GM23338 (cell line): ENCODE data around the gene CCDC120. TPM values are rescaled to one million over a fixed set of nuclear protein-coding genes. Genes with fewer than 3 reads are reported as not detected.

Experiments
- ATAC-seq: fragments of 200-7000 bp; cut with Tn5 transposase; 3 replicates; pipeline ENCODE4 v1.9.1; 2020
- DNase-seq: peaks from one replicate; pipeline ENCODE4 v3.0.0-alpha.2; 2015; ENCODE audit warnings: low spot score
- H2AFZ ChIP-seq: fragments of 200-600 bp; sonication (generic); 2 replicates; pipeline ENCODE4 v1.8.0; 2016; ENCODE audit warnings: antibody characterized with exemption, mild to moderate bottlenecking, moderate library complexity
- H3F3A ChIP-seq: fragments of 200-600 bp; sonication (generic); replicated peaks from 2 replicates; pipeline ENCODE4 v1.8.0; 2017; ENCODE audit warnings: antibody characterized with exemption, mixed run types, low read depth
- H3K27ac ChIP-seq: fragments of 200-600 bp; sonication (generic); 2 replicates; pipeline ENCODE4 v1.6.1; 2016; ENCODE audit warnings: low read depth
- H3K27me3 ChIP-seq: fragments of 200-600 bp; sonication (generic); 2 replicates; pipeline ENCODE4 v1.8.0; 2016; ENCODE audit warnings: mild to moderate bottlenecking, mixed run types, moderate library complexity; ENCODE audit not compliant: insufficient read depth
- H3K36me3 ChIP-seq: fragments of 200-600 bp; sonication (generic); 2 replicates; pipeline ENCODE4 v1.8.0; 2016; ENCODE audit warnings: mild to moderate bottlenecking; ENCODE audit not compliant: insufficient read depth
- H3K4me1 ChIP-seq: fragments of 200-600 bp; sonication (generic); 2 replicates; pipeline ENCODE4 v1.8.0; 2016; ENCODE audit warnings: mild to moderate bottlenecking, moderate library complexity; ENCODE audit not compliant: insufficient read depth
- H3K4me2 ChIP-seq: fragments of 200-600 bp; sonication (generic); 2 replicates; pipeline ENCODE4 v1.7.1; 2017; ENCODE audit warnings: mixed run types
- H3K4me3 ChIP-seq: fragments of 200-600 bp; sonication (generic); 2 replicates; pipeline ENCODE4 v1.6.1; 2016; ENCODE audit warnings: mixed run types
- H3K79me2 ChIP-seq: fragments of 200-600 bp; sonication (generic); replicated peaks from 2 replicates; pipeline ENCODE4 v1.8.0; 2017; ENCODE audit warnings: mild to moderate bottlenecking; ENCODE audit not compliant: insufficient read depth
- H3K9me2 ChIP-seq: fragments of 200-600 bp; sonication (generic); 2 replicates; pipeline ENCODE4 v1.8.0; 2017; ENCODE audit not compliant: insufficient read depth
- H4K20me1 ChIP-seq: fragments of 200-600 bp; sonication (generic); replicated peaks from 2 replicates; pipeline ENCODE4 v1.8.0; 2017; ENCODE audit warnings: mild to moderate bottlenecking; ENCODE audit not compliant: insufficient read depth
- H3K27ac Mint-ChIP-seq: 2 replicates; pipeline ENCODE4 v1.8.0; 2020; ENCODE audit warnings: inconsistent platforms, mild to moderate bottlenecking, moderate library complexity, mixed read lengths
- H3K27me3 Mint-ChIP-seq: 3 replicates; pipeline ENCODE4 v1.8.0; 2022; ENCODE audit warnings: low read depth, mild to moderate bottlenecking, moderate library complexity, mixed read lengths, inconsistent platforms; ENCODE audit not compliant: insufficient read depth, poor library complexity
- H3K36me3 Mint-ChIP-seq: 3 replicates; pipeline ENCODE4 v1.8.0; 2021; ENCODE audit warnings: low read depth, mild to moderate bottlenecking, inconsistent platforms, moderate library complexity, mixed read lengths
- H3K4me1 Mint-ChIP-seq: 3 replicates; pipeline ENCODE4 v1.8.0; 2020; ENCODE audit warnings: mild to moderate bottlenecking, inconsistent platforms, mixed read lengths
- H3K4me3 Mint-ChIP-seq: 3 replicates; pipeline ENCODE4 v1.8.0; 2021; ENCODE audit warnings: moderate library complexity, mild to moderate bottlenecking, inconsistent platforms, mixed read lengths
- H3K9me3 Mint-ChIP-seq: 3 replicates; pipeline ENCODE4 v1.8.0; 2020; ENCODE audit warnings: moderate library complexity, mild to moderate bottlenecking, inconsistent platforms, mixed read lengths
- CREB1 ChIP-seq: fragments of 250-450 bp; sonication (Bioruptor Pico); IDR thresholded peaks from 2 replicates; pipeline ENCODE4 v1.5.0; 2020; ENCODE audit warnings: low read depth, mild to moderate bottlenecking, moderate library complexity
- CTCF ChIP-seq, 2 experiments: fragments of 200-600 bp in 1 of 2; sonication (generic) in 1 of 2; conservative IDR thresholded peaks; 2 replicates each; pipeline versions ENCODE4 v1.5.1 to v1.6.1; 2016 to 2017; ENCODE audit warnings: antibody characterized with exemption in 2 of 2, low read depth in 2 of 2, mild to moderate bottlenecking in 2 of 2, moderate library complexity in 1 of 2
- ETS1 ChIP-seq: IDR thresholded peaks from 2 replicates; pipeline ENCODE4 v1.6.1; 2016; ENCODE audit warnings: antibody characterized with exemption
- EZH2 ChIP-seq: fragments of 200-600 bp; sonication (generic); IDR thresholded peaks from one replicate; pipeline ENCODE4 v1.8.0; 2017; ENCODE audit warnings: antibody characterized with exemption, mild to moderate bottlenecking, low read depth; ENCODE audit not compliant: unreplicated experiment
- EZH2phosphoT487 ChIP-seq: fragments of 200-600 bp; sonication (generic); IDR thresholded peaks from one replicate; pipeline ENCODE4 v1.8.1; 2018; ENCODE audit warnings: antibody characterized with exemption; ENCODE audit not compliant: unreplicated experiment
- JUNB ChIP-seq: IDR thresholded peaks from one replicate; pipeline ENCODE4 v1.6.1; 2016; ENCODE audit warnings: antibody characterized with exemption; ENCODE audit not compliant: unreplicated experiment
- NANOG ChIP-seq: IDR thresholded peaks from 2 replicates; pipeline ENCODE4 v1.6.1; 2016; ENCODE audit warnings: antibody characterized with exemption, borderline replicate concordance
- POLR2AphosphoS5 ChIP-seq: IDR thresholded peaks from 2 replicates; pipeline ENCODE4 v1.6.1; 2016; ENCODE audit warnings: antibody characterized with exemption, low read depth
- REST ChIP-seq: IDR thresholded peaks from one replicate; pipeline ENCODE4 v1.6.1; 2018; ENCODE audit warnings: antibody characterized with exemption; ENCODE audit not compliant: unreplicated experiment
- STAT1 ChIP-seq: IDR thresholded peaks from one replicate; pipeline ENCODE4 v1.6.1; 2016; ENCODE audit warnings: antibody characterized with exemption; ENCODE audit not compliant: unreplicated experiment
- ZNF331 ChIP-seq: fragments of 250-450 bp; sonication (Bioruptor Pico); IDR thresholded peaks from 2 replicates; pipeline ENCODE4 v1.5.0; 2020; ENCODE audit warnings: low read depth, mild to moderate bottlenecking, moderate library complexity
- ZNF462 ChIP-seq: fragments of 250-450 bp; sonication (Bioruptor Pico); IDR thresholded peaks from 2 replicates; pipeline ENCODE4 v1.5.0; 2020; ENCODE audit warnings: mild to moderate bottlenecking, moderate library complexity
- polyA plus RNA-seq: library from polyadenylated mRNA; unstranded; fragments of >200 nt; fragmentation: Nextera tagmentation; extraction: Ambion mirVana; gene quantifications from 2 replicates; pipeline ENCODE4 v1.2.1, GENCODE V29; 2016
- total RNA-seq: library from RNA; depleted of rRNA; stranded (reverse); fragments of >200 nt; shearing (Covaris generic); gene quantifications from 2 replicates; pipeline ENCODE4 v1.2.3, GENCODE V29; 2014

Gene CCDC120
- total and polyA plus RNA-seq, 2 experiments from 2014 or later = 3.3 to 9.9 TPM

- Mint-ChIP-seq H3K9me3 (no peaks in the 10 kb centered on the region), H3K4me3 (no peak overlapping the region), H3K36me3 (peaks cover 3% of the 10 kb centered on the region; the same call in 1 of the 3 replicates), H3K27ac (no peak overlapping the region), H3K4me1 (peaks cover 4% of the 10 kb centered on the region; the same call in 2 of the 3 replicates), H3K27me3 (peaks cover 8% of the 10 kb centered on the region)
- Histone ChIP-seq H3K27me3 (no peaks in the 10 kb centered on the region), H3K9me2 (no peaks in the 10 kb centered on the region), H3K4me2 (no peak overlapping the region), H3K36me3 (no peaks in the 10 kb centered on the region), H3K79me2 (no peaks in the 10 kb centered on the region), H4K20me1 (no peaks in the 10 kb centered on the region), H3F3A (no peaks in the 10 kb centered on the region), H2AFZ (no peak overlapping the region), H3K27ac (no peak overlapping the region), H3K4me1 (no peaks in the 10 kb centered on the region), H3K4me3 (no peak overlapping the region)
- ATAC-seq (no peak), DNase-seq (no peak)
- TF ChIP-seq ZNF462 = no peak
- no peak for TF ChIP-seq ETS1
- TF ChIP-seq NANOG = no peak
- no peak for TF ChIP-seq REST
- no peak for TF ChIP-seq EZH2phosphoT487
- TF ChIP-seq CTCF (conservative IDR thresholded peaks at IDR 0.05; ENCODE audit: low read depth in 2 of 2) = no peak
- no peak for TF ChIP-seq POLR2AphosphoS5
- no peak for TF ChIP-seq CREB1 (CRISPR knock-in tag)
- no peak for TF ChIP-seq EZH2
- no peak for TF ChIP-seq JUNB
- TF ChIP-seq ZNF331 = no peak
- no peak for TF ChIP-seq STAT1
Observed at GRCh38 chrX:49066690-49067089, 7.9 kb downstream of the CCDC120 start.
